Endothelial cell of umbilical vein (primary cell): ENCODE data around the gene THSD4. TPM values are rescaled to one million over a fixed set of nuclear protein-coding genes. Genes with fewer than 3 reads are reported as not detected.

Source experiments
- BruUV-seq: library from RNA; stranded (reverse); fragments of 400-500 nt; replicated peaks from 2 replicates; lab custom pipeline; 2021; lab: Mats Ljungman, UMichigan
- CTCF ChIA-PET: fragments of 300-600, 350-600 bp; sonication (Branson Sonifier 250); formaldehyde crosslinking; loops from one replicate; lab custom pipeline; 2021; ENCODE audit warnings: antibody characterized with exemption, inconsistent platforms; lab: Charles Lee
- POLR2A ChIA-PET: fragments of 300-600, 350-600 bp; sonication (Branson Sonifier 250); formaldehyde crosslinking; loops from one replicate; lab custom pipeline; 2021; ENCODE audit warnings: antibody characterized with exemption, inconsistent platforms; lab: Charles Lee
- DNase-seq: peaks from one replicate; pipeline ENCODE4 v3.0.0-alpha.2; 2011; ENCODE audit warnings: low read depth, low spot score
- FAIRE-seq: peaks from 2 replicates; lab custom pipeline; 2011; peaks lifted over from hg19 to GRCh38; lab: Jason Lieb, UNC
- H2AFZ ChIP-seq: 2 replicates; pipeline ENCODE4 v1.6.0; 2012; ENCODE audit warnings: low read depth, low read length, control low read depth, inconsistent platforms
- H3K27ac ChIP-seq: 2 replicates; pipeline ENCODE4 v1.5.1; 2011; ENCODE audit warnings: low read depth, mild to moderate bottlenecking, control low read depth, low read length, moderate library complexity; ENCODE audit not compliant: insufficient read depth
- H3K27me3 ChIP-seq, 2 experiments: 2 replicates each; pipeline versions ENCODE4 v1.6.0 to v1.6.1; 2011; ENCODE audit warnings: low read length in 2 of 2, mixed read lengths in 1 of 2; ENCODE audit not compliant: control insufficient read depth in 2 of 2, insufficient read depth in 2 of 2
- H3K36me3 ChIP-seq, 2 experiments: 2 replicates in 1 of 2; 3 replicates in 1 of 2; pipeline ENCODE4 v1.5.1; 2011; ENCODE audit warnings: low read length in 2 of 2, mild to moderate bottlenecking in 1 of 2, moderate library complexity in 1 of 2; ENCODE audit not compliant: control insufficient read depth in 2 of 2, insufficient read depth in 2 of 2; ENCODE audit errors: extremely low read depth in 1 of 2
- H3K4me1 ChIP-seq: 3 replicates; pipeline ENCODE4 v1.5.1; 2011; ENCODE audit warnings: mild to moderate bottlenecking, low read length; ENCODE audit not compliant: control insufficient read depth, insufficient read depth; ENCODE audit errors: extremely low read depth
- H3K4me2 ChIP-seq: 2 replicates; pipeline ENCODE4 v1.6.1; 2011; ENCODE audit warnings: low read length, control low read depth, mixed read lengths; ENCODE audit not compliant: insufficient read depth
- H3K4me3 ChIP-seq, 3 experiments: fragments of 200-600 bp in 1 of 3; sonication (generic), shearing (Covaris generic) in 1 of 3; replicated peaks in 1 of 3; 2 replicates each; pipeline ENCODE4 v1.5.1; 2011 to 2016; ENCODE audit warnings: control low read depth in 3 of 3, low read length in 3 of 3, mild to moderate bottlenecking in 2 of 3, inconsistent platforms in 1 of 3, low read depth in 1 of 3, moderate library complexity in 1 of 3; ENCODE audit not compliant: insufficient read depth in 1 of 3
- H3K79me2 ChIP-seq: 2 replicates; pipeline ENCODE4 v1.6.0; 2012; ENCODE audit warnings: low read length, inconsistent platforms; ENCODE audit not compliant: control insufficient read depth, insufficient read depth
- H3K9ac ChIP-seq: replicated peaks from 2 replicates; pipeline ENCODE3; 2011; ENCODE audit warnings: low read length, control low read depth; ENCODE audit not compliant: insufficient read depth; ENCODE audit errors: extremely low read depth
- H3K9me1 ChIP-seq: replicated peaks from 3 replicates; pipeline ENCODE4 v1.6.0; 2011; ENCODE audit warnings: mild to moderate bottlenecking, low read length; ENCODE audit not compliant: control insufficient read depth, insufficient read depth; ENCODE audit errors: extremely low read depth
- H3K9me3 ChIP-seq: replicated peaks from 2 replicates; pipeline ENCODE4 v1.5.1; 2012; ENCODE audit warnings: low read length, inconsistent platforms; ENCODE audit not compliant: control insufficient read depth, insufficient read depth
- H4K20me1 ChIP-seq: replicated peaks from 2 replicates; pipeline ENCODE3; 2011; ENCODE audit warnings: mild to moderate bottlenecking, low read length; ENCODE audit not compliant: control insufficient read depth, insufficient read depth; ENCODE audit errors: extremely low read depth
- EZH2 ChIP-seq: IDR thresholded peaks from 2 replicates; pipeline ENCODE4 v1.6.1; 2012; ENCODE audit warnings: borderline replicate concordance, low read depth, mild to moderate bottlenecking, moderate library complexity, low read length, inconsistent platforms; ENCODE audit not compliant: severe bottlenecking
- FOS ChIP-seq: IDR thresholded peaks from 2 replicates; pipeline ENCODE4 v1.6.1; 2011; ENCODE audit warnings: mild to moderate bottlenecking, low read length, moderate library complexity, borderline replicate concordance; ENCODE audit not compliant: insufficient read depth
- GATA2 ChIP-seq: IDR thresholded peaks from 2 replicates; pipeline ENCODE4 v1.7.0; 2011; ENCODE audit warnings: low read depth, mild to moderate bottlenecking, moderate library complexity, mixed read lengths, low read length; ENCODE audit not compliant: insufficient read length, insufficient read depth
- JUN ChIP-seq: IDR thresholded peaks from 2 replicates; pipeline ENCODE4 v1.6.1; 2011; ENCODE audit warnings: borderline replicate concordance, low read depth; ENCODE audit not compliant: insufficient read length, insufficient read depth
- MYC ChIP-seq: IDR thresholded peaks from one replicate; pipeline ENCODE4 v1.6.1; 2011; ENCODE audit warnings: mild to moderate bottlenecking, low read depth, low read length
- POLR2A ChIP-seq: IDR thresholded peaks from 2 replicates; pipeline ENCODE4 v1.6.1; 2012; ENCODE audit warnings: low read depth, mild to moderate bottlenecking, control low read depth, low read length
- POLR2AphosphoS5 ChIP-seq: IDR thresholded peaks from 2 replicates; pipeline ENCODE4 v1.6.1; 2012; ENCODE audit warnings: low read depth, mild to moderate bottlenecking, control low read depth, low read length, moderate library complexity; ENCODE audit not compliant: insufficient read depth
- dilution Hi-C: fragments of 300-500 bp; cut with MboI; formaldehyde crosslinking; loops from one replicate; pipeline ENCODE4 v1.15.0; 2019; ENCODE audit warnings: low sequenced_read_pairs; ENCODE audit not compliant: extremely low pct_ligation_motif_present
- intact Hi-C: fragments of 100-400 bp; cut with micrococcal nuclease; formaldehyde crosslinking; loops from one replicate; pipeline ENCODE4 v1.10.0; 2022
- polyA plus RNA-seq, 4 experiments: library from polyadenylated mRNA; depleted of rRNA in 3 of 4; stranded (reverse) in 3 of 4; unstranded in 1 of 4; fragments of >200 nt; gene quantifications; 2 replicates each; pipeline versions ENCODE4 v1.2.1 to v1.2.3, GENCODE V29; 2011 to 2012; ENCODE audit warnings: missing spikeins in 1 of 4
- total RNA-seq: library from RNA; stranded (reverse); gene quantifications from 2 replicates; pipeline ENCODE4 v1.2.3, GENCODE V29; 2021
- TF ChIP-seq, protein P1 (sequence below): IDR thresholded peaks from 2 replicates; pipeline ENCODE4 v1.6.1; 2011; ENCODE audit not compliant: insufficient read depth, insufficient read length
- TF ChIP-seq, protein P2 (sequence below), 2 donors: IDR thresholded peaks; 1 replicate in 1 of 2; 2 replicates in 1 of 2; pipeline ENCODE4 v1.5.1; 2011; ENCODE audit warnings: low read length in 2 of 2, mild to moderate bottlenecking in 2 of 2, moderate library complexity in 2 of 2, control low read depth in 1 of 2, inconsistent platforms in 1 of 2, low read depth in 1 of 2; ENCODE audit not compliant: insufficient read depth in 1 of 2; ENCODE audit errors: extremely low read depth in 1 of 2

Gene THSD4
- total and polyA plus RNA-seq, 2 donors (not counting 3 experiments of a cell fraction or from before 2014, with no cell fraction given) = 9.9 to 25.4 TPM

DNA sequence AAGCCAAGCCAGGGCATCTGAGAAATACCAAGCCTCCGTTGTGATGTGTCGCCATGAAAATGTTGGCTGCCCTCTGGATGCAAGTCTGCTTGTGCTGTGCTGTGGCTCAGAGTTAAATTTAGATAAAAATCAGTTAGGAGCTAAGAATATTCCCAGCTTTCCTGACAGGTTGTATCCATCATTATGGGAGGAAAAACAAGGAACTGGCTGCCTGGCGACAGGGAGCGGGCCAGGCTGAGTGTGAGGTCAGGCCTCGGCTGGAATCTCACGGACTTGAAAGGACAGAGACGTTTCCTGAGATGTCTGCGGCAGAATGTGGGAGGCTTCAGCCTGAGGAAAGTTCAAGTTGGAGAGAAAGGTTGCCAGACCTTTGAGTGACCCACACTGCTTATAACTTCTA lies 213.8 kb downstream of the THSD4 start:
- BruUV-seq = no TSS peak
- dilution Hi-C loops = no loop called here
- Histone ChIP-seq H3K36me3 (no peaks in the 10 kb centered on the region), H3K9ac (no peak overlapping the region), H3K9me3 (no peaks in the 10 kb centered on the region), H3K9me1 (no peaks in the 10 kb centered on the region), H3K4me2 (no peak overlapping the region), H3K79me2 (no peaks in the 10 kb centered on the region), H4K20me1 (no peaks in the 10 kb centered on the region), H2AFZ (no peak overlapping the region), H3K4me1 (peaks cover 11% of the 10 kb centered on the region), H3K27ac (no peak overlapping the region), H3K4me3 (no peak overlapping the region), H3K27me3 (no peaks in the 10 kb centered on the region)
- DNase-seq (peak; percentile 51), FAIRE-seq (no peak)
- POLR2A ChIA-PET = no interaction called here
- intact Hi-C loops = no loop called here
- TF ChIP-seq POLR2A (no peak), EZH2 (no peak), JUN (no peak), GATA2 (no peak), MYC (no peak), POLR2AphosphoS5 (no peak), FOS (no peak)
- TF ChIP-seq, protein P1, sequence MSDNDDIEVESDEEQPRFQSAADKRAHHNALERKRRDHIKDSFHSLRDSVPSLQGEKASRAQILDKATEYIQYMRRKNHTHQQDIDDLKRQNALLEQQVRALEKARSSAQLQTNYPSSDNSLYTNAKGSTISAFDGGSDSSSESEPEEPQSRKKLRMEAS = no peak
- TF ChIP-seq, protein P2, sequence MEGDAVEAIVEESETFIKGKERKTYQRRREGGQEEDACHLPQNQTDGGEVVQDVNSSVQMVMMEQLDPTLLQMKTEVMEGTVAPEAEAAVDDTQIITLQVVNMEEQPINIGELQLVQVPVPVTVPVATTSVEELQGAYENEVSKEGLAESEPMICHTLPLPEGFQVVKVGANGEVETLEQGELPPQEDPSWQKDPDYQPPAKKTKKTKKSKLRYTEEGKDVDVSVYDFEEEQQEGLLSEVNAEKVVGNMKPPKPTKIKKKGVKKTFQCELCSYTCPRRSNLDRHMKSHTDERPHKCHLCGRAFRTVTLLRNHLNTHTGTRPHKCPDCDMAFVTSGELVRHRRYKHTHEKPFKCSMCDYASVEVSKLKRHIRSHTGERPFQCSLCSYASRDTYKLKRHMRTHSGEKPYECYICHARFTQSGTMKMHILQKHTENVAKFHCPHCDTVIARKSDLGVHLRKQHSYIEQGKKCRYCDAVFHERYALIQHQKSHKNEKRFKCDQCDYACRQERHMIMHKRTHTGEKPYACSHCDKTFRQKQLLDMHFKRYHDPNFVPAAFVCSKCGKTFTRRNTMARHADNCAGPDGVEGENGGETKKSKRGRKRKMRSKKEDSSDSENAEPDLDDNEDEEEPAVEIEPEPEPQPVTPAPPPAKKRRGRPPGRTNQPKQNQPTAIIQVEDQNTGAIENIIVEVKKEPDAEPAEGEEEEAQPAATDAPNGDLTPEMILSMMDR (IDR thresholded peaks at IDR 0.05; ENCODE audit: extremely low read depth in 1 of 2, insufficient read depth in 1 of 2, low read depth in 1 of 2, low read length in 2 of 2) = no peak
- CTCF ChIA-PET = interaction anchor here (2.7 kb wide), 1 partner anchor 111 kb away, joined by 8 read pairs; no protein-coding TSS in a partner anchor
